ENCODE data around the gene DCUN1D3.
A peak's percentile ranks its signal among the peaks of the same experiment; 100 is the strongest.

DCUN1D3 gene

DNA sequence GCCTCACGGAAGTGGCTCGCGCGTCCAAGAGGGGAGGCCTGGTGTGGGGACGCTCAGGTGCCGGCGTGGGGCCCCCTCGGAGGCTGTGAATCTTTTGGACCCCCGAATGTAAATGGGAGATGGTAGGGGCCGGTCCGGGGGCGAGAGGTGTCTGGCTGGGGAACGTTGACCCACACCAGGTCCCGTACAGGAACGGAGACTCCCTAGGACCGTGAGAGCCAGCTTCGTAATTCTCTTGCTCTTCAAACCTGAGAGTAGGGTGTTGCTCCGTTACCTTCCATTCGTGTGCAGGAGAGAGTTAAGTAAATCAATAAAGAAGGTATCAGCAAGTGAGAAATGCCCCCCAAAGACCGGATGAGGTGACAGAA, 894 bp upstream of the DCUN1D3 start:
- no peak for DNase-seq (ENCODE audit: low read depth)
- H3K4me3 ChIP-seq (ENCODE audit: low read depth, low read length), result peak overlapping the region; percentile 84
- TF ChIP-seq POLR2A (IDR thresholded peaks at IDR 0.05; ENCODE audit: extremely low read depth, insufficient read length), result peak; percentile 2
- no peak for TF ChIP-seq MYC (IDR thresholded peaks at IDR 0.05; ENCODE audit: low read depth, low read length)
- TF ChIP-seq, protein P1, sequence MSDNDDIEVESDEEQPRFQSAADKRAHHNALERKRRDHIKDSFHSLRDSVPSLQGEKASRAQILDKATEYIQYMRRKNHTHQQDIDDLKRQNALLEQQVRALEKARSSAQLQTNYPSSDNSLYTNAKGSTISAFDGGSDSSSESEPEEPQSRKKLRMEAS (IDR thresholded peaks at IDR 0.05; ENCODE audit: low read depth, low read length), result no peak

DNA sequence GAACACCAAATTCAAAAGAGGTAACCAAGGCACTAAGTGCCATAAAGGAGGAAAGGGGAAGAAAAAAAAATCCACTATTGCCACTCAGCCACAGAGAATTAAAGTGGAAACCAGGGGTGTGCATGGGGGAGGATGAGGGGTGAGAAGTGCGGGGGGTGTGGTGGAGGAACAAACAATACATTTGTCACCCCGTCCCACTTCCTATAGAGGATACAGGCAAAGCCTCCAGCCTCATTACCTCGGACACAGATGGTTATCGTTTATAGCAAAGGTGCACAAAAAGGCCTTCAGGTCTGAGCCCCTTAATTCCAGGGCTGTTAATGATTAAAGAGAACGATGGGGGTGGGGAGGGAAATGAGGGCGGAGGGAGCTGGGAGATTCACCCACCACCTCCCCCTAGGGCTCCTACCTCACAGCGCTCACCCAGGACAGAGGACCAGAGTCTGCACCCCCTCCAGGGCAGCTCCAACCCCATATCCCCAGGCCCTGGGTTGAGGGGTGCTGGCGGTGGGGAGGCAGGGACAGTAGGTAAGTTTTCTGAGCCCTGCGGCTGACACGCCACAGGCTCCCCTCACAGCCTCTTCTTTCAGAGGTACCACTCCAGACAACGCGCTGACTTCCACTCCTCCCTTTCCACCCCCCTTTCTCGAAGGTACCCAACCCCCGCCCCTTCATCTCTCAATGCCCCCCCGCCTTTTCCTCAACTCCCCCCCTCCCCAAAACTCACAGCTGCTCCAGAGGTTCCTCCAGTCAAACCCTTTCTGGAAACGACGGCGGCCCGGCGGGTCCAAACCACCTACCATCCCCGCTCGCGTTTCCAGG, 470 bp downstream of the DCUN1D3 start:
- H3K4me3 ChIP-seq (ENCODE audit: low read depth, low read length), result peak overlapping the region; percentile 84
- peak; percentile 60 for DNase-seq (ENCODE audit: low read depth)
- TF ChIP-seq CTCF (IDR thresholded peaks at IDR 0.05; ENCODE audit: low read depth, low read length) (no peak), POLR2A (IDR thresholded peaks at IDR 0.05; ENCODE audit: extremely low read depth, insufficient read length) (no peak), MYC (IDR thresholded peaks at IDR 0.05; ENCODE audit: low read depth, low read length) (no peak)
- TF ChIP-seq, protein P1 (IDR thresholded peaks at IDR 0.05; ENCODE audit: low read depth, low read length), result no peak

- TF ChIP-seq POLR2A (IDR thresholded peaks at IDR 0.05; ENCODE audit: extremely low read depth, insufficient read length), result no peak
- TF ChIP-seq, protein P1 (IDR thresholded peaks at IDR 0.05; ENCODE audit: low read depth, low read length), result no peak
- no peak for TF ChIP-seq CTCF (IDR thresholded peaks at IDR 0.05; ENCODE audit: low read depth, low read length)
- TF ChIP-seq MYC (IDR thresholded peaks at IDR 0.05; ENCODE audit: low read depth, low read length), result no peak
- DNase-seq (ENCODE audit: low read depth), result no peak
- peak overlapping the region; percentile 84 for H3K4me3 ChIP-seq (ENCODE audit: low read depth, low read length)
These were observed 1.1 kb downstream of the DCUN1D3 start for GRCh38 chr16:20899071-20899470.

DNA sequence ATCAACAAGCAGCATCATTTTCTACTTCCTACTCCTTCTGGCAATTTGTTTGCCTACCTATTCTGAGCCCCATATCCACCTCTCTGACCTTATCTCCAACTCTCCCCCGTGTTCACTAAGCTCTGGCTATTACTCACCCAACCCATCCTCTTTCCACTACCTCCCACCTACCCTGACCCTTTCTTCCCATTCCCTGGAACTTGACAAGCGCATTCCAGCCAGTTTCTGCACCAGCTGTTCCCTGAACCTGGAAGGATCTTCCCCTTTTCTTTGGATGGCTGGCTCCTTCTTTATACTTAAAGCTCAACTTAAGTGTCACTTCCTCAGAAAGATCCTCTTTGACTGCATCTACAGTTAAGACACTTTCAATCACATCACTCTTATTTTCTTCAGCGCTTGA, 2.2 kb downstream of the DCUN1D3 start:
- TF ChIP-seq MYC (IDR thresholded peaks at IDR 0.05; ENCODE audit: low read depth, low read length) (no peak), CTCF (IDR thresholded peaks at IDR 0.05; ENCODE audit: low read depth, low read length) (no peak), POLR2A (IDR thresholded peaks at IDR 0.05; ENCODE audit: extremely low read depth, insufficient read length) (no peak)
- TF ChIP-seq, protein P1 (IDR thresholded peaks at IDR 0.05; ENCODE audit: low read depth, low read length), result no peak
- no peak overlapping the region for H3K4me3 ChIP-seq (ENCODE audit: low read depth, low read length)
- no peak for DNase-seq (ENCODE audit: low read depth)

DNA sequence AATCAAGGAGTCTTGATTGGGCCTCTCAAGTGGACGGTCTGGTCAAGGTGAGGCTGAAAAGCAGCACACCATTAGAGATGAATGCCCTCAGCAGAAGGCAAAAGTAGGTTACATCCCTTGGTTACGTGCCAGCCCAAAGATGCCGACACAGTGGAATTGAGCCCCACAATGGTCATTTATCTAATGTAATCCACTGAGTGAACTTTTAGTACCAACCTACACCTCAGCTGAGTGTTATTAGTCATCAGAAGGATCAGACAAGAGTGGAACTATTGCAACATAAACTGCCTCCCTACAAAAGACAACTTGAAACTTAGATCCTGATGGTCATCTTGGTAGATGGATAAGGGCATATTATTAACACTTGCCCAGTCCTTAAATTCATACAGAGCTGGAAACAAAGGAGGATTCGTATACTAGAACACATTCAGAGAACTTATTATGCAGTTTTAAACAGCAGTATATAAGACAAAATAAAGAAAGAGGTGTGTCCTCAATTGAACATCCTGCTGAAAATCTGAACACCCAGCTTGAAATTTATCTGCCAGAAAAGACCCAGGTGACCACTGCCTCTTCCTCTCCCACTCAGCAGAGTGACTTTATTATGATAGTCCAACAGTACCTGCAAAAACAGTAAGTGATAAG, 2.8 kb downstream of the DCUN1D3 start:
- DNase-seq (ENCODE audit: low read depth), result peak; percentile 51
- H3K4me3 ChIP-seq (ENCODE audit: low read depth, low read length), result no peak overlapping the region
- TF ChIP-seq MYC (IDR thresholded peaks at IDR 0.05; ENCODE audit: low read depth, low read length) (no peak), POLR2A (IDR thresholded peaks at IDR 0.05; ENCODE audit: extremely low read depth, insufficient read length) (no peak), CTCF (IDR thresholded peaks at IDR 0.05; ENCODE audit: low read depth, low read length) (no peak)
- TF ChIP-seq, protein P1 (IDR thresholded peaks at IDR 0.05; ENCODE audit: low read depth, low read length), result no peak

DNA sequence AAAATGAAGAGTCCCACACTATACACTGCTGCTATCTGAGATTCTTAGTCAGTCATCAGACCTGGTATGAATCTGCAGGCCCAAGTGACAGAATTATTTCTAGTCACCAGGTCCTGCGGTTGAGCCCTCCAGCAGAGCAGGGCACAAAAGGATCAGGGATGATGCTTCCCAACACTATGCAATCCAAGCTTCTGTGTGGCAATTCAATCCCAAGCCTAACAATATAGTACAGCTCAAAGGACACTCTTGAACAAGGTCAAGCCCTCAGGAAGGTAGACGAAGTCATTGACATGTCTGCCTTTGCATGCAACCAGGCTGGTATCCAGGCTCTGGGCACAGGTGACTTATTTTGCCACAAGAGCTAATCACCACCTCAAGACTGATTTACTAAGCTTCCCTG, 5.8 kb downstream of the DCUN1D3 start:
- no peak for DNase-seq (ENCODE audit: low read depth)
- TF ChIP-seq POLR2A (IDR thresholded peaks at IDR 0.05; ENCODE audit: extremely low read depth, insufficient read length) (no peak), MYC (IDR thresholded peaks at IDR 0.05; ENCODE audit: low read depth, low read length) (no peak), CTCF (IDR thresholded peaks at IDR 0.05; ENCODE audit: low read depth, low read length) (no peak)
- TF ChIP-seq, protein P1 (IDR thresholded peaks at IDR 0.05; ENCODE audit: low read depth, low read length), result no peak
- no peak overlapping the region for H3K4me3 ChIP-seq (ENCODE audit: low read depth, low read length)
